ENCODE results near the gene BARHL1.

GRCh38 chr9:132595319-132595718, 12.9 kb downstream of the BARHL1 start:
- TF ChIP-seq POLR2AphosphoS5 (IDR thresholded peaks at IDR 0.05; ENCODE audit: borderline replicate concordance, low read depth, low read length): no peak
- no peak for TF ChIP-seq EZH2 (IDR thresholded peaks at IDR 0.05)
- TF ChIP-seq FOXP2 (optimal IDR thresholded peaks at IDR 0.05; ENCODE audit: control extremely low read depth, extremely low read length, insufficient read depth): no peak

All from SK-N-MC (cell line).